ENCODE results near the gene FMN2.

DNA sequence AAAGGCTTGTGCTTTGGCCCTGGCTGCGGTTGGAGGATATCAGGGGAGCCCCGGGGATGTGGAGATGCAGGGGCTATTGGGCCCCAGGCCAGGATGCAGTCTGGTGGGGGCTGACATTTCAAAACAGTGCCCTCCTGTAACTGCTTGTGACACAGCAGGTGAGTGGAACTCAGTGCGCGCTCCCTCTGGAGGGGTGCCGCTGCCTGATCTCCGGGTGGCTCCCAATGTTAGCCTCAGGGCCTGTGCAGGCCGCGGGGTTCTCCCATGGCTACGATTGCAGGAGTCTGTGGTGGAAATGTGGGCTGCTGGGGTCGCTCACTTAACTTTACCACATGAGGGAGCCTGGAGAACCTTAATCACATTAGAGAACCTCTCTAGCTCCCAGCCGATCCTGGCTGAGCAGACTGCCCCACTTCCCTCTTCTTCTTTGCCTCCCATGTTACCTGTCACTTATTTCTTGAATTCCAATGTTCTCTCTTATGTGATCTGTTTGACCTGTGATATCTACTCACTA is 163.2 kb downstream of the FMN2 start:
- TF ChIP-seq, protein P1, sequence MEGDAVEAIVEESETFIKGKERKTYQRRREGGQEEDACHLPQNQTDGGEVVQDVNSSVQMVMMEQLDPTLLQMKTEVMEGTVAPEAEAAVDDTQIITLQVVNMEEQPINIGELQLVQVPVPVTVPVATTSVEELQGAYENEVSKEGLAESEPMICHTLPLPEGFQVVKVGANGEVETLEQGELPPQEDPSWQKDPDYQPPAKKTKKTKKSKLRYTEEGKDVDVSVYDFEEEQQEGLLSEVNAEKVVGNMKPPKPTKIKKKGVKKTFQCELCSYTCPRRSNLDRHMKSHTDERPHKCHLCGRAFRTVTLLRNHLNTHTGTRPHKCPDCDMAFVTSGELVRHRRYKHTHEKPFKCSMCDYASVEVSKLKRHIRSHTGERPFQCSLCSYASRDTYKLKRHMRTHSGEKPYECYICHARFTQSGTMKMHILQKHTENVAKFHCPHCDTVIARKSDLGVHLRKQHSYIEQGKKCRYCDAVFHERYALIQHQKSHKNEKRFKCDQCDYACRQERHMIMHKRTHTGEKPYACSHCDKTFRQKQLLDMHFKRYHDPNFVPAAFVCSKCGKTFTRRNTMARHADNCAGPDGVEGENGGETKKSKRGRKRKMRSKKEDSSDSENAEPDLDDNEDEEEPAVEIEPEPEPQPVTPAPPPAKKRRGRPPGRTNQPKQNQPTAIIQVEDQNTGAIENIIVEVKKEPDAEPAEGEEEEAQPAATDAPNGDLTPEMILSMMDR (IDR thresholded peaks at IDR 0.05), result no peak
- no peak for TF ChIP-seq POLR2A (IDR thresholded peaks at IDR 0.05)
- no peak for TF ChIP-seq EP300 (IDR thresholded peaks at IDR 0.05; ENCODE audit: low read depth)
